Measurements from ENCODE around the gene PTPN5. TPM values are rescaled to one million over a fixed set of nuclear protein-coding genes. Genes with fewer than 3 reads are reported as not detected.
A peak's percentile ranks its signal among the peaks of the same experiment; 100 is the strongest.

The PTPN5 gene
- total RNA-seq, 1 experiment from 2014 or later = 1.4 TPM

DNA sequence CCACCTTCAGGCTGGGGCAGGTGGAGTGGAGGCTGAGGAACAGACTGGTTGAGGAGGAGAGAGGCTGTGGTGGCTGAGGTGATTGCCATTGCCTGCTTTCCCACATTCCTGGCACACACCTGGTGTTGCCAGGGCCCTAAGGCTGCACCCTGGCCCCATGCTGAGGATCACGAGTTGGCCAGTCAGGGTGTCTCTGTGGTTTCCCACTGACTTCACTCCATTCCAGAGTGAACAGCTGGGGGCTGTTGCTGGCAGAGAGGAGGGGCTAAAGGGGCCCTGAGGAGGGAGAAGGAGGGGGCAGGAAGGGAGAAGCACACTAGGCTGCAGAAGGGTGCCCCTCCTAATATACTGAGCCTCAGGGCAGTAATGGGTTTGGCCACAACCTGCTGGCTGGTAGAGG is 91.2 kb downstream of the PTPN5 start:
- Histone ChIP-seq H2AK5ac (ENCODE audit: insufficient read length, low read length) (no peak overlapping the region), H2BK120ac (ENCODE audit: low read depth, low read length, poor library complexity, severe bottlenecking) (no peak overlapping the region), H3K9ac (ENCODE audit: extremely low read depth, insufficient read length, low read length) (no peak overlapping the region), H4K5ac (ENCODE audit: insufficient read length, low read depth, low read length) (no peak overlapping the region), H2BK5ac (ENCODE audit: insufficient read length, low read length) (no peak overlapping the region), H2BK20ac (ENCODE audit: low read depth, low read length, poor library complexity, severe bottlenecking) (no peak overlapping the region), H2AFZ (ENCODE audit: low read length) (no peak overlapping the region), H4K91ac (ENCODE audit: insufficient read length, low read depth, low read length) (no peak overlapping the region), H3K18ac (ENCODE audit: insufficient read length, low read depth, low read length) (no peak overlapping the region), H3K23me2 (ENCODE audit: insufficient read length, low read depth, low read length, poor library complexity, severe bottlenecking) (peaks cover 2% of the 10 kb centered on the region), H3K14ac (ENCODE audit: insufficient read depth, low read length) (no peak overlapping the region), H3K4ac (ENCODE audit: low read depth, low read length) (no peak overlapping the region), H3K79me1 (ENCODE audit: insufficient read depth, low read depth, low read length, poor library complexity, severe bottlenecking) (no peaks in the 10 kb centered on the region), H3K4me1 (ENCODE audit: insufficient read depth, low read length) (no peaks in the 10 kb centered on the region; the same call in 1 of the 2 replicates), H3K79me2 (ENCODE audit: insufficient read depth, low read length) (no peaks in the 10 kb centered on the region), H3K9me3 (ENCODE audit: control insufficient read depth, low read depth, low read length) (no peaks in the 10 kb centered on the region), H2BK12ac (ENCODE audit: insufficient read length, low read depth, low read length) (no peak overlapping the region), H3K56ac (ENCODE audit: insufficient read length, low read depth, low read length) (no peak overlapping the region), H4K8ac (replicated peaks; ENCODE audit: insufficient read length, low read depth, low read length) (no peak overlapping the region), H3K4me2 (ENCODE audit: insufficient read depth, insufficient read length, low read length) (no peak overlapping the region), H4K20me1 (ENCODE audit: control insufficient read depth, insufficient read depth, insufficient read length) (no peaks in the 10 kb centered on the region), H3T11ph (ENCODE audit: low read length) (no peak overlapping the region), H2BK15ac (ENCODE audit: low read depth, low read length) (no peak overlapping the region), H3K27ac (ENCODE audit: insufficient read length, low read depth, low read length) (no peak overlapping the region), H3K27me3 (ENCODE audit: insufficient read depth, low read length) (no peaks in the 10 kb centered on the region; the same call in 1 of the 2 replicates), H3K23ac (ENCODE audit: insufficient read length, low read depth, low read length) (no peak overlapping the region)
- Mint-ChIP-seq H3K27ac (no peak overlapping the region), H3K4me3 (peak overlapping the region in 1 of 2 experiments; percentile 82; a peak in 4 of 5 replicates), H3K36me3 (ENCODE audit: insufficient read depth in 1 of 3, low read depth in 3 of 3) (no peaks in the 10 kb centered on the region), H3K4me1 (peaks cover 15 to 19% of the 10 kb centered on the region in 2 experiments), H3K27me3 (ENCODE audit: low read depth) (peaks cover 51% of the 10 kb centered on the region), H3K9me3 (no peaks in the 10 kb centered on the region)
- no peak for DNase-seq
- TF ChIP-seq, protein P1, sequence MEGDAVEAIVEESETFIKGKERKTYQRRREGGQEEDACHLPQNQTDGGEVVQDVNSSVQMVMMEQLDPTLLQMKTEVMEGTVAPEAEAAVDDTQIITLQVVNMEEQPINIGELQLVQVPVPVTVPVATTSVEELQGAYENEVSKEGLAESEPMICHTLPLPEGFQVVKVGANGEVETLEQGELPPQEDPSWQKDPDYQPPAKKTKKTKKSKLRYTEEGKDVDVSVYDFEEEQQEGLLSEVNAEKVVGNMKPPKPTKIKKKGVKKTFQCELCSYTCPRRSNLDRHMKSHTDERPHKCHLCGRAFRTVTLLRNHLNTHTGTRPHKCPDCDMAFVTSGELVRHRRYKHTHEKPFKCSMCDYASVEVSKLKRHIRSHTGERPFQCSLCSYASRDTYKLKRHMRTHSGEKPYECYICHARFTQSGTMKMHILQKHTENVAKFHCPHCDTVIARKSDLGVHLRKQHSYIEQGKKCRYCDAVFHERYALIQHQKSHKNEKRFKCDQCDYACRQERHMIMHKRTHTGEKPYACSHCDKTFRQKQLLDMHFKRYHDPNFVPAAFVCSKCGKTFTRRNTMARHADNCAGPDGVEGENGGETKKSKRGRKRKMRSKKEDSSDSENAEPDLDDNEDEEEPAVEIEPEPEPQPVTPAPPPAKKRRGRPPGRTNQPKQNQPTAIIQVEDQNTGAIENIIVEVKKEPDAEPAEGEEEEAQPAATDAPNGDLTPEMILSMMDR (conservative IDR thresholded peaks at IDR 0.05) = no peak
- no CpG with 5 or more reads among the region's 1 CpG for WGBS (ENCODE audit: extremely low coverage, insufficient read length, low lambda C conversion rate)

Measured in H9 (cell line).